Hematopoietic multipotent progenitor cell treated with erythropoietin and hydrocortisone succinate and interleukin-3 and kit ligand, for 8 days (in vitro differentiated cells): ENCODE measurements around the gene CSF1R.

ENCODE experiments used
- DNase-seq: peaks from one replicate; pipeline ENCODE4 v3.0.0-alpha.2; 2015

The CSF1R gene

DNA sequence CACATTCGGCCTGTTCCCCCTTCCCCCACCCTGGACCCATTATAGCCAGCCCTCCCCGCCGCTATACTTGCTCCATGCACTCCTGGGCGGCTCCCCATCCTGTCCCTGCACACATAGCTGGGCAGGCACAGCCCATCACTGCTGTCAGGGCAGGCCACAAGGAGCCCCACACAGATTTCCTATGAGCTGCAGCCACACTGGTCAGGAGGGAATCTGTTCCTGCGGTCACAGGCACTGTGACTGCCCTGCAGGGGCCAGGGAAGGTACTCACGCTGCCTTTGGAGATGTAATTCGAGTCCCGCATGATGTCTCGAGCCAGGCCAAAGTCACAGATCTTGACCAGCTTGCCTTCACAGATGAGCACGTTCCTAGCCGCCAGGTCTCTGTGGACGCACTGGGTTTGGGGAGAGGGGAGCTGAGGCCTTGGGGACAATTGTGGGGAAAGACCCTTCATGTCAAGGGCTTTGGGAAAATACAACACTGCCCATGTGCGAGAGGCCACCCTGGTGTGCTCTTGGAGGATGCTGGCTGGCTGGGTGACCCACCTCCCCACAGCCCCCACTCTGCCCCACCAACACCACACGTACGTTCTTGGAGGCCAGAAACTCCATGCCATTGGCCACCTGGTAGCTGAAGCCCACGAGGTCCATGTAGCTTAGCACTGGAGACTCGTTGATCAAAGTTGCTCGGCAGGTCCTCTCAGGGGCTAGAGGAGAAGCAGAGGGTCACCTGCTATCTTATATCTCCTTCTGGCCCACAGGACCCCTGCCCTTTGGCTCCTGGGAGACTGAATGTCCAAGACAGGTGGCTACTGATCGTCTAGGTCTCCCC, 34.5 kb upstream of the CSF1R start:
- DNase-seq, result no peak

GRCh38 chr5:150120062-150120441, 33.7 kb upstream of the CSF1R start:
- DNase-seq, result no peak

DNA sequence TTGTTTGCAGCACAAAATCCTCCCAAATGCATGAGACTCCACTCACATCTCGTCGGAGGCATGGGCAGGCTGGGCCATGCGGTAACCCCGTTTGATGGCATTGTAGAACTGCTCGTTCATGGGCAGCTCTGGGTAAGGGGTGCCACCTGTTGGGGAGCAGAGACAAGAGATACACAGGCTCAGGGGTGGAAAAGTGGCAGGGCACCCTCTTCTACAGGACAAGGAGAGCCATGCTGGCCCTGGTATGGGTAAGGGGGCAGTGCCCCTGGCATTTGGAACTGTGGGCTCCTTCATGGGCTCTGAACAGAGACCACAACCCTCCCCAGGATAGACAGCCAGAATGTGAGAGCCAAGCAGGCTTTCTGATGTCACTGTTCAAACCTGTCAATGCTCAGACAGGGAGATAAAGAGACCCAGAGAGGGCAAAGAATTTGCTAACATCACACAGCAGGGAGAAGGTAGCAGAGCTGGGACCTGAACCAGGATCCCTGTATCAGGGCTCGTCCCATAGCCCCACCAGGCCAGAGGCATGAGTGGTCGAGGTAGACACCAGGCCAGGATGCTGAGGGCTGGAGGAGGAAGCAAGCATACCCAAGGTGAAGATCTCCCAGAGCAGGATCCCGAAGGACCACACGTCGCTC, 33.2 kb upstream of the CSF1R start:
- DNase-seq, result peak; percentile 52

DNA sequence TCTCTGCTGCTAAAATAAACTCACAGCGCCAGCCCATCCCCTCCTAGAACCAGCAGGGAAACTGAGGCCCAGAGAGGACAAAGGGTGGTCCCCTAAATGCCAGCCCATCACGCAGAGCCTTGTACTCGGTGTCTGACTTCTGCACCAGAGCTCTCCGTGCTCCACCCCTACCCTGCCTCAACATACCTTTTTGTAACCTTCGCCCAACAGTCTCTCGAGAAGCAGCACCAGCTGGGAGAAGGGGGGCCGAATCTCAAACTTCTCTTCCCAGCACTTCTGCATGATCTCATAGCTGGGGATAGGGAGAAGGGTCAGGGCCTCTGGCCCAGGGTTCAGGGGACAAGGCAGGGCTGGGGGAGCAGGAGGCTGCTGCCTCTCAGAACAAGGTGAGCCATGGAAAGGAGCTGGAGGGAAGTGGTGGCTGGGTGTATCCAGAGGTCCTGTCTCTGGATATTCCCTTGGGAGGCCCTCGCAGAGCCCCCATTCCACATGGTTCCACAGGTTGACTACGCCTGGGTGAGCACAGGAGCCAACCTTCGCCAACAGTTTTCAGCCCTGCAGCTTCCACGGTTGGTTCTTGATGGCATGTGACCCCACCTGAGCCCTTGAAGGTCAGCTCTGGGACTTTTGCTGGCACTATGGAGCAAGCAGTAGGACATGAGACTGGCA, 32.3 kb upstream of the CSF1R start:
- DNase-seq, result no peak

DNA sequence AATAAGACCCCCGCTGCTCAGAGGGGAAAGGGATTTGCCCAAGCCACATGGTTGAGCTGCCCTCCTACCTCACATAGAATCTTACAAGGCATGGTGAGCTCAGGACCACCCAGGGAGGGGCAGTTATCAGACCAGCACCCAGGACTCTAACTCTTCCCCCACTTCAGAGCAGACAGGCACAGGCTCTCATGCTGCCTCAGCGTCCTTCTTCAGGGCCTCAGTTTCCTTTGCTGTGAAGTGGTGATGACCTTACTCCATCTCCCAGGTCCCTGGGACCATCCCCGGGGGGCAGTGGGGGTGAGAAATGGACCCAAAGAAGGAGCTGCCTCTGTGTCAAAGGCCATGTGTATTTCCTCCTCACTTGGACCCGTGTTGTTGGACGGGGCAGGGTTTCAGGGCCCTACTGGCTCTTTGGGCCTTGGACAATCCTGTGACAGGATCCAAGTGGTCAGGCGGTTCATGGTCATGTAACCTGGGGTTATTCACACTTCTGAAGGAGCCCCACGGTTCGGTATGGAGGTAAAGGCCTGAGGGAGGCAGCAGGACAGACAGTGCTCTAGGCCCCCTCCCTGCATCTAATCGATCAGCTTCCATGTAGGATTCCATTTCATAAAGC, 31.7 kb upstream of the CSF1R start:
- no peak for DNase-seq

GRCh38 chr5:150116667-150117400, 30.5 kb upstream of the CSF1R start:
- DNase-seq, result peak; percentile 21

- DNase-seq, result peak; percentile 16
These were observed 28.5 kb upstream of the CSF1R start for GRCh38 chr5:150114773-150115408.

DNA sequence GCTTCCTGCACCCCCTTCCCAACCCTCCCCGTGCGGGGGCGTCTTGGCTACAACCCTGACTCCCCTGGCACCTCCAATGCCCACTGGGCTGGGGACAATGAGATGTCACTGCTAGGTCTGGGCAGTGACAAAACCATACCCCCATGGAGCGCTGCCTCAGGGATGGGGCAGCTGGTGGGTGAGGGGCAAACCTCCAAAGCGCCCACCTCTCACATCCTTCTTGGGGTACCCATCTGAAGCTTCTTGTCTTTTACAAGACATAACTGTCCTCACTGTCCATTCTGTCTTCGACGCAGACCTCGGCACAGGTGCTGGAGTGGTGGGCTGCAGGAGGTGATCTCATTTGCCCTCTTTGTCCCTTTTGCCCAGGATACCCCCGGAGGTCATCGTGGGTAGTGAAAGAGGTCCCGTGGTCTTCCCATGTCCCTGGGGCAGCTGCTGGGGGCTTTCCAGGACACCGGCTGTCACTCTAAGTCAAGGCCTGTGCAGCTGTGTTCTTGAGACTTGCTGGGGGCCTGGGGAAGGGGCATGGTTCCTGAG, 27.8 kb upstream of the CSF1R start:
- no peak for DNase-seq

GRCh38 chr5:150113047-150113744, 26.8 kb upstream of the CSF1R start:
- DNase-seq, result no peak

- no peak for DNase-seq
These were observed 26.1 kb upstream of the CSF1R start for GRCh38 chr5:150112201-150113046.

GRCh38 chr5:150111122-150111521, 24.8 kb upstream of the CSF1R start:
- no peak for DNase-seq

DNA sequence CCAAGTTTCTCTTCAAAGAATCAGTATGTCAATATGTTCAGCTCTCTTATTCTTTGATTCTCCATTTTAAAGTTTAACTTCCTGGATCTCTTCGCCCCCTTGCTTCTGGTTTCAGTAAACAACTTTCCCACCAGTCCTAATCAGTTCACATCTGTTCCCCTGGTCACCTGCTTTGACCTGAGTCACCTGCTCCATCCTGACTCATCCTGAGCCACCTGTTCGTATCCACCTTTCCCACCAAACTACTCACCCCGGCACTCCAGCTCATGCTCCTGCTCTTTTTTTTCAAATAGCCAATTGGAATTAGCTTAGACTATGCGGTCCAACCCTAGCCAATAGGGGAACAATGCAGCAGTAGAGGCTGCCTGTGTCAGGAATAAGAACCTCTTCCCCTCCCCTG, 23.6 kb upstream of the CSF1R start:
- DNase-seq, result no peak

GRCh38 chr5:150108711-150109514, 22.6 kb upstream of the CSF1R start:
- DNase-seq, result no peak

GRCh38 chr5:150107909-150108447, 21.6 kb upstream of the CSF1R start:
- no peak for DNase-seq

- DNase-seq, result no peak
These were observed 20.5 kb upstream of the CSF1R start for GRCh38 chr5:150106674-150107426.

DNA sequence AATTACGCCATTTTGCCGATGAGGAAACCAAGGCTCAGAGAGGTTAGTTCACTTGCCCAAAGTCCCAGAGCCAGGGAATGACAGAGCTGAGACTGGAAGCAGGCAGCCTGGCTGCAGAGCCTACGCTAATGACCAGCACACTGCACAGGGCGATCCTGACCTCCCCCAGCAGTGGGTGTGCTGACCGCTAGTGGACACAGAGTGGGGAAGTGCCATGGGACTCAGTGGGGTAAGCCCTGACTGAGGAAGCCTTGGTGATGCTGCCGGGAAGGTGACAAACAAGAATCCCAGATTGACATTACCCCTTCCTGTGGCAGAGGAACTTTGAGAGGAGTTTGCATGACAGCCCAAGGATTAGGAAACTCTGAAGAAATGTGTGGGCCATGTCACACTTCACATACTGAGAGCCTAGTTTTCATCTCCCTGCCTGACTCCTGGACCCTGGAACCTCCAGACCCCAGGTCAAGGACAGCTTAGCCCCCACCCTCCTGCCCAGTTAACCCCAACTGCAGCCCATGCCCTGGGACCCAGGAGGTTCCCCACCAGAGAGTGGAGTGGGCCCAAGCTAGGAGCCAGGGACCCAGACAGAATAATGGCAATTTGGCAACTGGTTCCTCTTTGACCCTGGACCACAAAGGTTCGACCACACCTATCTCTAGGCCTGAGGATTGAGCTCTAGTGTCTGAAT, 19.7 kb upstream of the CSF1R start:
- no peak for DNase-seq

DNA sequence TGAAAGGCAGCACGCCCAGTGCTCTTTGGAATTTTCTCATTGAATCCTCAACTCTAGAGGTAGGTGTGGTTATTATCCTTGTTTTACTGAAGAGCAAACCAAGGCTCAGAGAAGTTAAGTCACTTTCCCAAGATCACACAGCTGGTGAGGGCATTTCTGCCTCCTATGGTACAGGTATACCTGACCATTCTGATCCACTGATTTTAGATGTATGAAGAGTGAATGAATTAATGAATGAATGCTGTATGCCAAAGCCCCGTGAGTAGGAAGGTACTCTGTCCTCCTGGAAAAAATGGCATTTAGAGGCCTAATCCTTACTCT, 18.2 kb upstream of the CSF1R start:
- no peak for DNase-seq
